DMS 273 (cell line): Measurements from ENCODE around the gene SLC44A4.
"Not testable (repeated sequence)": the region's sequence is repeated elsewhere in the genome, so short reads cannot be mapped to it uniquely, and the experiment has no call there.

ENCODE experiments used
- DNase-seq: peaks from one replicate; lab custom pipeline; 2025; ENCODE audit not compliant: unreplicated experiment; lab: John Stamatoyannopoulos, UW

SLC44A4 gene

DNA sequence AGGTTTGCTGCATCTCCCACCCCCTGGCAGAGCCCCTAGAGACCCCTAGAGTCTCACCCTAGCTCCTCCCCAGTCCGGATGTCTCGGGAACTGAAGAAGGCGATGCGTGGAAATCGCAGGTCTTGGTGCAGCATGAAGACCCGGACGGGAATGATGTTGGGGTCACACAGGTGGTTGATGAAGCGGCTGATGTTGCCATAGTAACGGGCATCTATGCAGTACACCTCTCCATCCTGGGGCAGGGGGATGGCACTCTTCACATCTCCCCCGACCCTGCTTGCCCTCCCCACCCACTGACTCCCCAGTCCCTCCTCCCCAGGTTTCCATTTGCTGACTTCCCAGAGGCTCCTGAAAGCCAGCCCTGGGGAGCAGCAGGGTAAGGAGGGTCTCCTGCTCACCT lies 1.8 kb upstream of the SLC44A4 start:
- no peak for DNase-seq

DNA sequence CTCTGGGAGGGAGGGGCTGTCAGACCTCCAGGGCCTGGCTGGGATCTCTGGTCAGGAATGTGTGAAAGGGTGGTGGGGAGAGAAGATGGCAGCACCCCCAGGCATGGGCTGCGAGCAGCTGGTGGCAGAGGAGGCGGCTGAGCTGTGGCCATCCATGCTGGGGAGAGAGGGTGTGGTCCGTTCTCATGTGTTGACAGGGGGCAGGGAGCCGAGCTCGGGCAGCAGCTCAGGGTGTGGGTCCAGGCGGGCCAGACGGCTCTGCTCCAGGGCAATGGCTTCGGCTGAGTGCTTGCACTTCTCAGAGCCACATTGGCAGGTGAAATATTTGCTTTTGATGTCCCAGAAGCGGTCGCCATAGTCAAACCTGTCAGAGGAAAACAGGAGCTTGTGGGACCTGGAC lies 1.1 kb upstream of the SLC44A4 start:
- DNase-seq = no peak

DNA sequence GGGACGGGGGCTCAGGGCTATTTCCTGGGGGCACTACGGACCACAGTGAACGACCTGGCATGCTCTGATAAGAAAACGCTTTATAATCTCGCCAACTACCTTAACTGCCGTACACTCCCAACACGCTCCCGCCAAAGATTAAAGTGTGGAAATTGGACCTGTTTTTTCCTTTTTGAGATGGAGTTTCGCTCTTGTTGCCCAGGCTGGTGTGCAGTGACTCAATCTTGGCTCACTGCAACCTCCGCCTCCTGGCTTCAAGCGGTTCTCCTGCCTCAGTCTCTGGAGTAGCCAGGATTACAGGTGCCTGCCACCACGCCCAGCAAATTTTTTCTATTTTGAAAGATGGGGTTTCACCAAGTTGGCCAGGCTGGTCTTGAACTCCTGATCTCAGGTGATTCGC lies 346 bp upstream of the SLC44A4 start:
- DNase-seq = no peak

DNA sequence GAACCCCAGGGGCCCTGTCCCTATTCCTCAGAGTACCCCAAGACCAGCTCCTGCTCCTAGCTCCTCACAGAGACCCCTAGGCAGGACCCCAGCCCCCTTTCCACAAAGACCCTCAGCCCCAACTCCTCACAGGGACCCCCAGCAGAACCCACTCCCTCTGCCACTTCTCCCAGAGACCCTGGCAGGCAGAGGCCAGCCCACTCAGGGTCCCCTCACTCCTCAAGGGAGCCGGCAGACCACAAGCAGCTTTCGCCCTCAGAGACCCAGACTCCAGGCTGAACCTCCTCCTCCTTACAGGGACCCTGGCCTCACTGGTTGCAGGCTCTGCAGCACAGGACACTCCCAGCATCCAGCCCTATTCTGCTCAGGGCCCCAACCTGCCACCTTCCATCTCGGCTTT lies 575 bp downstream of the SLC44A4 start:
- no peak for DNase-seq

DNA sequence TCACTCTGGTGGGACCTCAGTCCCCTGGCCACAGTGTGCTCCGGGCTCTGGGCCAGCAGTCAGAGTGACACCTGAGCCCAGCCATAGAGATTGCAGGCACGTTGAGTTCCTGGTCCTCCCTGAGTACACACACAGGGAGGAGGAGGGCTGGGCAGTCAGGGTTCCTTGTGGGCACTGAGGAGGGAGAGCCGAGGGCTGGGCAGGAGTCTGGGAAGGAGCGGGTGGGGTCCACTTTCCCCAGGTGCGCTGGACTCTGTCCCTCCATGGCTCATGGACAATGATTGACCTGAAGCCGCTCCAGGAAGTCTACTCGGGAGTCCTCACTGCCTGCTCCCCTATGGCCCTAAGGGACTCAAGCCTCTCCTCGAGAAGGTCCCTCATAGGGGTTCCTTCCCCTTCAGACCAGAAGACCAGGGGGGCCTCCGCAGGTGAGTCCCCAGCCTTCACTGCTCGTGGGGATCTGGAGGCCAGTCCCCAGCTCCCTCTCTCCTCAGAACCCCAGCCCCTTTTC lies 1.1 kb downstream of the SLC44A4 start:
- DNase-seq = peak; percentile 26

DNA sequence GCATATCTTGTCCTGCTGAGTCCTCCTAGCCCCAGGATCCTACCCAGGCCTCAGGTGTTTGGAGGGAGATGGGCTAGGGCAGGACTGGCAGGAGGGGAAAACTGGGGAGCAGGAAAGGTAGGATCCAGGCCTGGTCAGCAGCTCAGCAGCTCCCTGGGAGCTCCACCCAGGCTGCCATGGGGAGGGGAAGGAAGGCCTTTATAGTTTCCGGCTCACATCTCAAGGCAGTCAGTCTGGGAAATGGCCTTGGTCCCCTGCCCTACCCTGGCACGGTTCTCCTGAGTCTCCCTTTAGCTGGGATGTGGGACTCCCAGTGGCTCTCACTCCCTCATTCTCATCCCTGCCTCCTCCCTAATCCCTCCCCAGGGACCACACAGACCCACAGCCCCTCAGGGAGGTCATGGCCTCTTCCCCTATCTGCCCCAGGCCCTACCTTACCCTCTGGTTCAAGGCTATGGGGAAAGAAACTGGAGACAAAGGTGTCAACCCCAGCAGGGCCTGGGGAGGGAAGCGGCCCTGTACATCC lies 1.6 kb downstream of the SLC44A4 start:
- no peak for DNase-seq

DNA sequence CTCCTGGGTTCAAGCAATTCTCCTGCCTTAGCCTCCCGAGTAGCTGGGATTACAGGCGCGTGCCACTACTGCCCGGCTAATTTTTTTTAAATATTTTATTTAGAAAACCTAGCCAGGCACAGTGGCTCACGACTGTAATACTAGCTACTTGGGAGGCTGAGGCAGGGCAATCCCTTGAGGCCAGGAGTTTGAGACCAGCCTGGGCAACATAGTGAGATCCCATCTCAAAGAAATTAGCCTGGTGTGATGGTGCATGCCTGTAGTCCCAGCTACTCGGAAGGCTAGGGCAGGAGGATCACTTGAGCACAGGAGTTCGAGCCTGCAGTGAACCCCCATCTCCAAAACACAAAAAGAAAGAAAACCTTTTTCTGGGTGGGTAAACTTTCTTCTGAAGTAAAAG lies 2.4 kb downstream of the SLC44A4 start:
- DNase-seq = no peak

DNA sequence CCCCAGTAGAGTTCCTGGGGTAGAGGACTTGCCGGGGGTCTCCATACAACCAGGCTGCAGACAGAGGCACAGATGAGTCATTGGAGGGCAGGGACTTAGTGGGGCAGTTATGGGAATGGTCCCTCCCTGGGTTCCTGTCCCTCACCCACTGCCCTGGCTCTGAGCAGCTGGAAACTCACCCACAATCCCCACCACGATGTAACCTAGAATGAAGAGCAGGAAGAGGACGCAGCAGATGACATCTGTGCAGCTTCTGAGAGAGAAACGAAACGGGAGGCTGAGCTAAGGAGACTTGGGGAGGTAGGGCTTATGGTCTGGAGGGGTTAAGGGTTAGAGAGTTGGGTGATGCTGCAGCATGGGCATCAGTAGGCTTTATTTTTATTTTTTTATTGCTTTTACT lies 2.9 kb downstream of the SLC44A4 start:
- no peak for DNase-seq

DNA sequence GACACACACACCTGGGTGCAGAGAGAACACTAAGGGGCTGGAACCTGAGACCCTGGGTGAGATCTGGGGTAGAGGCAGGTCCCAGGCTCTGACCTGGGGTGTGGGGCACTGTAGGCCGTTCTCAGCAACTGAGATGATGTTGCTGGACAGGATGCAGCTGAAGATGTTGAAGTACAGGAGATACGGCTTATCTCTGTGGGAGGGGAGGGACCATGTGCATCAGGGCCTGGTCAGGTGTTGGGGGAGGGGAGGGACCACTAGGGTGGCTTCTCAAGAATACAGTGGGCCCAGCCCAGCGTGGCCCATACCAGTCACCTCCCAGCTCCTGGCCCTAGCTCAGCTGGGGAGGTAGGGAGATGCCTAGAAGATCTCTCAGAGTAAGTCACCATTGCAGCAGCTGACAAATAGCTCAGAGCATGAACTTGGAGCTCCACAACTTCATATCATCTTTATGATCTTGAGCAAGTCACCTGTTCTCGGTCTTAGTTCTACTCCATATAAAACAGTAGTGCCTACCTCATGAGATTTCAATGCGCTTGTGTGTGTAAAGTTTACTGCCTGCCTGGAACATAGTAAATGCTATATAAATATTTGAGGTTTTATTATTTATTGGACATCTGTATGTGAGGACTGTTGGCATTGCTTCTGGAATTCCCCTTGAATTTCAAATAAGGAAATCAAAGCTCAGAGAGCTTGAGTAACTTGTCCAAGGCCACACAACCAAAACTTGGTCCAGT lies 3.8 kb downstream of the SLC44A4 start:
- DNase-seq = no peak

DNA sequence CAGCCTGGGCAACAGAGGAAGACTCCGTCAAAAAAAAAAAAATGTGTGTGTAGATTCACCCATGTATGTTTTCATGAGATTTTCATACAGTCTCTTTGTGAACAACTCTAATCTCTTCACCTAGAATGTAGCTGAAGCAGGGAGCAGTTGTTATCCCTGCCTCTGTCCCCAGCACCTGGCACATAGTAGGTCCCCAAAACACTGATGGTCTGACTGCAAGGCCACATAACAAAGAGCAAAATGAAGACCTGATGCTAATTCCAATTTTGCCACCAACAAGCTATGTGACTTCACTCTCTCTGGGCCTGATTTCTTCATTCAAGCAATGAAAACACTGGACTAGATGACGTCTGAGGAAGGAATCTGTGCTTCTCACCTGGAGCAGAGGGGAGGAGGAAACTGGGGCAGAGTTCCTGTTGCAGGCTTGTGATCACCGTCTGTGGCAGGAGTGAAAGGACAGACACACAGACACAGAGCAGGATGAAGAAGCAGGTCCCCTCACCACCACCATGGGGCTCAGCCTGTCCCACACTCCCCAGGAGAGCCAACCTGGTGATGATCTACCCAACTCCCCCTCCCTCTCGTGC lies 4.6 kb downstream of the SLC44A4 start:
- DNase-seq = no peak

DNA sequence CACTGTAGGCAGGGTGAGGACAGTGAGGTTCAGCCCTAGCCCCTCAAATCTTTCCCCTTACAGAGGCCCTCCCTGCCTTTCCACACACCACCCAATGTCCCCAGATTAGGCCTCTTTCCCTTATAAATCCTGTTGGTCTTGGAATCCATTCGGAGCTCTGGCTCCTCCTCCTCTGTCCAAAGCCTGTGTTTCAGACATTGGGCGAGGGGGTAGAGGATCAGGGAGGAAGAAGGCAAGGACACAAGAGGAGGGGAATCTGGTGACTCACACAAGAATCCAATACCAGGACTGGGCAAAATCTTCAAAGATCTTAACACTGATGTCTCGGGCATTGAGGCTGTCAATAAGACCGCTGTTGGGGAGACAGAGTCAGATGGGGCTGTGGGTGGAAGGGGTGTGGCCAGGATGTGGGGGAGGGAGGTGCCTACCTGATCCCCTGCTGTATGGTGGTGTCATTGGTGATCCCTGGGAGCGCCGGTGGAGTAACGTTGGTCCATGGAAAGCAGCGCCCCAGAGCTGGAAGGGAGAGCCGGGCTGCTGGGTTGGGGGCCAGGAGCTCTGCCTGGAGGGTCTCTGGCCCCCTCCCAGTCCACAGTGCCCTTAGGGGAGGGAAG lies 7.6 kb downstream of the SLC44A4 start:
- DNase-seq = no peak

DNA sequence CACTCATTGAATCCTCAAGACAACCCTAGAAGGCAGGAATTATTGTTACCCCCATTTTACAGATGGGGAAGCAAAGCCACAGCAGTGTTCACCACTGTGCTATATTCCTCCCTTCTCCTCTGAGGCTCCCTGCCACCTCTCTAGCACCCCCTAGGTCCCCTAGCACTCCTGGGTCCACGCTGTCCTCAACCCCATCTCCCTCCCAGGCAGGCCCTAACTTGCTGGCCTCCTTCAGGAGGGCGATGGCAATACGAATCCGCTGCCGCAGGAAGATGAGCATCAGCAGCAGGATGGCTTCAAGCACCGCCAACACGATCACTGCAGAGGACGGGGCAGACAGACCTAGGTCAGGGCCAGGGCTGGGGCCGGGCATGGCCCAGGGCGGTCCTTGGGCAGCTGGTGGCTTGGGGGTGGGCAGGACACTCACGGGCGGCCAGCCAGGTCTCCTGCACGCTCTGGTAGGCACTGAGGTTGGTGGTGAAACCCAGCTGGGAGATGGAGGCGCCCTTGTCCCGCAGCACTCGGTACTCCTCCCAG lies 8.3 kb downstream of the SLC44A4 start:
- peak; percentile 60 for DNase-seq

DNA sequence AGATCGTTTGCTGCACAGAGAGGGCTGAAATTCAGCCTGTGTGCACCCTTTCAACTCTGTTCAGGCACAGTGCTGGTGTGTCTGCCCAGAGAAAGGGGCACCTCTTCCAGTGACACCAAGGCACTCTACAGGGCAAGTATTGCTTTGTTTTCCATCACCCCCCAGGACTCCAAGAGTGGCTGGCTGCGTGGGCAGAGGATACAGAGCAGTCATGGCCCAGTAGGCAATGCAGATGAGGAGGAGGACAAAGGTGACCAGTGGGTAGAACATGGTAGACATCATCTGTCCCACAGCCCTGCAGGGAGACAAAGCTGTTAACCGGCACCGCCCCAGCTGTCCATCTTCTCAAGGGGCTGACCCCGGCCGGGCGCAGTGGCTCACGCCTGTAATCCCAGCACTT lies 9.5 kb downstream of the SLC44A4 start:
- DNase-seq = no peak

DNA sequence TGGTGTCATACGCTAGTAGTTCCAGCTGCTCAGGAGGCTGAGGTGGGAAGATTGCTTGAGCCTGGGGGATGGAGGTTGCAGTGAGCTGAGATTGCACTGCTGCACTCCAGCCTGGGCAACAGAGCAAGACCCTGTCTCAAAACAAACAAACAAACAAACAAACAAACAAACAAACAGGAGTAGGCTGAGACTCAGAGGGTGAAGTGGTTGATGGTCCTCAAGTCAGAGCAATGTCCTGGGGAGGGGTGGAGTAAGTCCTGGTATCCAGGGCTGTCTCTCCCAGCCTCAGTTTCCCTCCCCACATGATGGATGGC lies 10.2 kb downstream of the SLC44A4 start:
- not testable (repeated sequence) for DNase-seq

DNA sequence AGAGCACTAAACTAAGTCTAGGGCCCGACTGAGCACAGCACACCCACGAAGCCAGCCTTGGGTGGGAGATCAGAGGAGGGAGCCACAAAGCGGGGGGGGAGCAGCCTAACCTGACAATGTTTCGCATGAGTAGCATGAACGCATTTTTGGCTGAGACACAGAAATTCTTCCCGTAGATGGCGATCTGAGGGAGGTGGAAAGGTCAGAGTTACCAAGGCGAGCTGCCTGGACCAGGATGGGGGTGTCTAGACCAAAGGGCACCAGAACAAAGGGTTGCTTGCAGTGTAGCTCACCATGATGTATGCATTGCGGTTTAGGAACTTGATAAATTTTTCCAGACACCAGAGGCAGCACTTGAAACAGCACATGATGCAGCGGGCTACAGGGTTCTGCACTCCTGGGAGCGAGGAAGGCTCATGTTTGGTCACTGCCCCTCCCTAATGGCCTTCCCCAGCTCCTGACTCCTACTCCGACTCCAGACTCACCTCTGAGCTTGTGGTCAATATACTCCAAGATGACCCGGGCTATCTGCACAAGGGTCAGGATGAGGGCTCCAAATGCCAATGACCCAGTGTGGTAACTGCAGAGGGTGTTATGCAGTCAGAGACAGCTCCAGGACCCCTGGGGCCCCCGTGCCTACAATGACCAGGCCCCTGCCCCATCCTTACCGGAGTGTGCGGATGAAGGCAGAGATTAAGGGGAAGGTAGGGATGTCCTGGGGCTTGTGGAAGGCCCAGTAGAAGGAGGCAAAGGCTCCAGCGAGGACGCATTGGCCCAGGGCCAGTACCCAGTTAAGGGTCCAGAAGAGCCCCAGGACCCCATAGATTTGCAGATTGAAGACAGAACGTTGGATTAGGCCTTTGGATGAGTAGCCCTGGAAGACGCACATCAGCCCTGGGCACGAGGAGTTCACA lies 13.3 kb downstream of the SLC44A4 start:
- no peak for DNase-seq

DNA sequence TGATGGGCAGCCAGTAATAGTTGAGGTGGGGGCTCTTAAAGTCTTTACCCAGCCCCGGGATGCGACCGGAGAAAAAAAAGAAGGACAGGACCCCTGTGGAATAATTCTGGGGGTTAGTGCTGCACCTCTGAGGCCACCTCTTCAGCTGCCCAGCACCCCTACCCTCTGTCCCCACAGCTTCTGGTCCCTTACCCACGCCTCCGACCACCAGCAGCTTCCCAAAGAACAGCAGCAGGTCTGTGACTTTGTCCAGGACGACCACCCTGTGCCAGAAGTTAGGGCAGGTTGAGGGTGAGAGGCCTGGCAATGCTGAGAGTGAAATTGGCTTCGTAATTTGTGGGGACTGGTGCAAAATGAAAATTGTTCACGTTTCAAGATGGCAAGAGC lies 14.0 kb downstream of the SLC44A4 start:
- no peak for DNase-seq

DNA sequence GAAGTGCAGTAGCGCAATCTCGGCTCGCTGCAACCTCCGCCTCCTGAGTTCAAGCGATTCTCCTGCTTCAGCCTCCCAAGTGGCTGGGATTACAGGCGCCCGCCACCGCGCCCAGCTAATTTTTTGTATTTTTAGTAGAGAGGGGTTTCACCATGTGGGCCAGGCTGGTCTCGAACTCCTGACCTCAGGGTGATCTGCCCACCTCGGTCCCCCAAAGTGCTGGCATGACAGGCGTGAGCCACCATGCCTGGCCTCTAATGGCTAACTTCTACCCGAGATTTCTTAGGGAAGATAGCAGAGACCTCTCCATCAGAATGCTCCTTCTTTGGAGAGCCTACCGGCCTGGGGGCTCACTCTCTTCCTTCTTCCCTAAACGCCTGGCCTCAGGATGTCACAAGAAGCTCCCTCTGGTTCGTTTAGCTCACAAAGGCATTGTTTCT lies 14.7 kb downstream of the SLC44A4 start:
- not testable (repeated sequence) for DNase-seq

DNA sequence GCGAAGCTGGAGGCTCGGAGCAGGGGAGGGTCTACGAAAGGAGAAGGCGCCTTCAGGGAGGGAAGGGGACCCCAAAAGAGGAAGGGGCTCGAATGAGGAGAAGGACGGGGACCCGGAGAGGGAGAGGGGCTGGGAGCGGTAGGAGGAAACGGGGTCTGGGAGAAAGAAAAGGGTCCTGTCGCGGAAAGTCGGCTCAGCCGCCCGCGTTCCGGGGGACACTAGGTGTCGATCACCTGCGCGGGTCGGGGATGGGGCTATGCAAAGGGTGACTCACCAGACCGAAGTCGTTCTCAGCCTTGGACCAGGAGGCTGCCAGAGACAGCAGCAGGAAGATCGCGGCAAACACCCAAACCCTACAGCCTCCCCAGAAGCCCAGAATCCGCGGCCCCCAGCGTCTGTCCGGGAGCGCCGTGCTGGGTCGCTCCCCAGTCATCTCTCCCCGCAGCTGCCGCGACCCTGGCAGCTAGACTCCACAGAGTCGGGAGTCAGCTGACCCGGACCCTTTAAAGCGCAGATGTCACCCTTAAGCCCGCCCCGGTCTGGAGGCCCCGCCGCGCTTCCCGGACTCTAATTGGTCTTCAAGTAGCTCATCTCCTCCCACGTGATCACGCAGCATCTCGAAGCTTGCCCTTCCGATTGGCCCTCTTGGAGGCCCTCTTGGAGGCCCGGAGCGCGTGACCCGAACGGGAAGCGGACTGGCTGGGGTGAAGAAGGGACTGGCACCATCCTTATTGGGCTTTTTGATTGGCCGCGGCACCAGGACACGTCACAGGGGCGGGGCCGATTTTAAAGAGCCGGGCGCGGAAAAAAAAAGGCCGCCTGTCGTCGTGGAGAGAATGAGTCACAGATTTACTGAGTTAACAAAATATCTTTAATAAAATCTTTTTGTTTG lies 16.2 kb downstream of the SLC44A4 start, which contains the start of gene NEU1:
NEU1 (minus strand) TSS at position 478 of the 892 bp plus-strand sequence; CDS start at position 433, 45 bp downstream.
- peak; percentile 100 for DNase-seq

DNA sequence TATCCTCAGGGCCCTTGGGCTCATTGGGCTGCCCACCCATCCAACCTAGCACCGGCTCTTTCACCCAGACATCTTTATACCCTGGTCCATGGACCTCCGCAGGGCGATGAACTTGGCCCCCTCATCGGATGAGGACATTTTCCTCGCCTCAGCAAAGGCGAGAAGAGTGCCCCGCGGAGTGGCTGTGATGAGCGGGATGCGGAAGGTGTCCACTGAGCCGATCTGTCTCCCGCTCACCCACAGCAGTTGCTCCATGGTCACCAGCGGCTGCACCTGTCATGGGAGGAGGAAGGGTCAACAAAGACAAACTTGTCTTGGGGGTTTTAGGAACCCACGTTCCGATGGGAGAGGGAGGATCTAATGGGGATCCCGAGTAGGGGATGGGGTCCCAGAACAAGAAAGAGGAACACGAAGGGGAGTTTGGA lies 16.9 kb downstream of the SLC44A4 start:
- DNase-seq = no peak

DNA sequence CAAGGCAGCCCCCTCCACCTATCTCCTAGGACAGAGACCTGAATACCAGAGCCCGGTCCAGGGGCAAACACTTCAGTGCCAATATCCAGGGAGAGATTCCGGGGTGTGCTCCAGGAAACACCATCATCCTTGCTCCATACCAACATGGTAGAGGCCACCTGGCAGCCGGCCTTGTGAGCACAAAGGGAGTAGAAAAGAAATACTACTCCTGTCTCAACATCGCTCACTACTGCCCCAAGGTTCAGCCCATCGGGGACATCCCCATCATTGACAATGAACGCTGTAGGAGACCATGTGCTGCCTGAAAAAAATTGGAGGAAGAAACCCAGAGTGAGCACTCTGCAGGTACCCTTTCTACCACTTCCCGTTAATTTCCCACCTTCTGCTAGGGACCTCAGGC lies 17.6 kb downstream of the SLC44A4 start:
- no peak for DNase-seq
